ENCODE measurements around the gene GDF11. TPM values are rescaled to one million over a fixed set of nuclear protein-coding genes. Genes with fewer than 3 reads are reported as not detected.

GDF11 gene
- total and polyA plus RNA-seq, 2 of the 4 experiments (the other 2 are of a cell fraction) = 2.7 to 12.9 TPM

- Histone ChIP-seq H2BK120ac (ENCODE audit: low read depth, low read length) (no peak overlapping the region), H4K20me1 (ENCODE audit: insufficient read depth, low read length) (no peaks in the 10 kb centered on the region), H3K4ac (ENCODE audit: low read depth, low read length) (no peak overlapping the region), H3K18ac (ENCODE audit: low read depth, low read length) (no peak overlapping the region), H2BK20ac (ENCODE audit: low read depth, low read length) (no peak overlapping the region), H2AK5ac (ENCODE audit: low read depth, low read length) (no peak overlapping the region), H3K36me3 (ENCODE audit: control insufficient read depth, insufficient read depth, low read length) (no peaks in the 10 kb centered on the region), H4K91ac (ENCODE audit: insufficient read depth, low read depth, low read length) (no peak overlapping the region), H3K79me1 (ENCODE audit: low read depth in 1 of 2, low read length in 2 of 2) (no peaks in the 10 kb centered on the region), H2BK15ac (ENCODE audit: low read depth, low read length) (no peak overlapping the region), H3K4me1 (ENCODE audit: control insufficient read depth, insufficient read depth, low read length) (0 out of 2 replicates have a peak, but pooled peaks cover 2% of the 10 kb centered on the region), H2BK5ac (ENCODE audit: low read depth, low read length, poor library complexity, severe bottlenecking) (no peak overlapping the region), H4K8ac (ENCODE audit: low read depth in 2 of 2, low read length in 2 of 2) (no peak overlapping the region), H3K9me1 (ENCODE audit: insufficient read depth, low read length) (no peaks in the 10 kb centered on the region; the same call in 1 of the 2 replicates), H3K4me3 (ENCODE audit: insufficient read depth, low read depth, low read length) (no peak overlapping the region), H2AFZ (replicated peaks; ENCODE audit: low read length, poor library complexity) (no peak overlapping the region), H2AK9ac (replicated peaks; ENCODE audit: low read depth, low read length, poor library complexity) (no peak overlapping the region), H3K23ac (ENCODE audit: low read depth, low read length) (no peak overlapping the region), H3K14ac (replicated peaks; ENCODE audit: low read depth, low read length) (no peak overlapping the region), H3K27ac (ENCODE audit: insufficient read depth, low read length) (no peak overlapping the region), H3K4me2 (ENCODE audit: low read depth, low read length) (no peak overlapping the region), H4K5ac (ENCODE audit: low read depth, low read length) (no peak overlapping the region), H3K9me3 (ENCODE audit: control insufficient read depth, insufficient read depth, low read length) (no peaks in the 10 kb centered on the region), H3K56ac (ENCODE audit: extremely low read depth, insufficient read depth, low read length) (no peak overlapping the region), H3K27me3 (ENCODE audit: control insufficient read depth, insufficient read depth, low read length) (peaks cover 25% of the 10 kb centered on the region), H3K9ac (ENCODE audit: low read depth, low read length) (no peak overlapping the region)
- no peak for TF ChIP-seq CHD1 (IDR thresholded peaks at IDR 0.05; ENCODE audit: low read depth, low read length)
- 0 out of 2 replicates have a peak, but pooled peaks have one; percentile 22 for TF ChIP-seq CTCF (conservative IDR thresholded peaks at IDR 0.05; ENCODE audit: low read depth, low read length)
- in situ Hi-C loops (cut with MboI; ENCODE audit: low sequenced_read_pairs) = no loop called here
- DNase-seq (no peak), ATAC-seq (ENCODE audit: low read depth) (no peak)
- intact Hi-C loops (cut with micrococcal nuclease) = no loop called here
- BruUV-seq (replicated peaks) = no TSS peak
- ChIA-PET POLR2A (ENCODE audit: unreplicated experiment) (no interaction called here), CTCF (interaction anchor here (0.6 to 1.2 kb wide), 2 partner anchors 9 to 30 kb away, joined by 3 read pairs; no protein-coding TSS in a partner anchor)
- dilution Hi-C loops (cut with HindIII; ENCODE audit: low sequenced_read_pairs, unreplicated experiment) = no loop called here
- WGBS, 2 experiments (ENCODE audit: extremely low coverage in 2 of 2, insufficient read length in 1 of 2) = 53% methylated on average over 2 of the region's 5 CpGs; no CpG with 5 or more reads in 1 of the 2 experiments
Measured at GRCh38 chr12:55705782-55706402, 37.0 kb upstream of the GDF11 start.

Data from IMR-90 (cell line).